ENCODE measurements around the gene S100PBP.

DNA sequence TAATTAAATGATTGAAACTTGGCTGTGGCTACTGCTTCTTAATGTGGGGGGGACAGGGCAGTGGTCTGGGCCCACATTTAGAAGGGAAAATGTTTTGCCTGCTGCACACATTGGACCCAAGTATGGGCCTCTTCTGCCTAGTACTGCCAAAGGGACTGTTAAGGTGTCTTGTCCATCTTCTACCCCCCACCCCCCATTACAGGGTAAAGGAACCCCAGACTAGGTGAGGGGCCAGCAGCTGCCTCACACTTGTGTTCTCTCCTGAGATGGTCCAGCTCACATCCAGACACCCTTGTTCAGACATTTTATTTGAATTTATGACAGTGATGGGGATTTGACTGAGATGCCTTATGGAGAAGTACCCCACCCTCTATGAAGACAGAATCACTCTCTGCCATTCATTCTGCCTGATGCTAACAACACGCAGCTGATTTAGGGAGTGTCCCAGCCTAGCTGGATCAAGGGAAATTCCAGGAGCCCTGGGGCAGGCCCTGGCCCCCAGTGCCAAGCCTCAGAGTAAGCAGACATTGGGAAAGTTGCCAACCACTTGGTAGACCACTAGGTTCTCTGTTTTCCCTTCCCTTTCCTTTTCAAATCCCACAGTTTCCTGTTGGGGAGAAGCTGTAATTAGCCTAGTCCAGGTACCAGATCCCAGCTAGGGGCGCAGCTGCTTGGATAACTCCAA, 42.4 kb upstream of the S100PBP start:
- TF ChIP-seq, protein P1, sequence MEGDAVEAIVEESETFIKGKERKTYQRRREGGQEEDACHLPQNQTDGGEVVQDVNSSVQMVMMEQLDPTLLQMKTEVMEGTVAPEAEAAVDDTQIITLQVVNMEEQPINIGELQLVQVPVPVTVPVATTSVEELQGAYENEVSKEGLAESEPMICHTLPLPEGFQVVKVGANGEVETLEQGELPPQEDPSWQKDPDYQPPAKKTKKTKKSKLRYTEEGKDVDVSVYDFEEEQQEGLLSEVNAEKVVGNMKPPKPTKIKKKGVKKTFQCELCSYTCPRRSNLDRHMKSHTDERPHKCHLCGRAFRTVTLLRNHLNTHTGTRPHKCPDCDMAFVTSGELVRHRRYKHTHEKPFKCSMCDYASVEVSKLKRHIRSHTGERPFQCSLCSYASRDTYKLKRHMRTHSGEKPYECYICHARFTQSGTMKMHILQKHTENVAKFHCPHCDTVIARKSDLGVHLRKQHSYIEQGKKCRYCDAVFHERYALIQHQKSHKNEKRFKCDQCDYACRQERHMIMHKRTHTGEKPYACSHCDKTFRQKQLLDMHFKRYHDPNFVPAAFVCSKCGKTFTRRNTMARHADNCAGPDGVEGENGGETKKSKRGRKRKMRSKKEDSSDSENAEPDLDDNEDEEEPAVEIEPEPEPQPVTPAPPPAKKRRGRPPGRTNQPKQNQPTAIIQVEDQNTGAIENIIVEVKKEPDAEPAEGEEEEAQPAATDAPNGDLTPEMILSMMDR (conservative IDR thresholded peaks at IDR 0.05 in 1 of 2, IDR thresholded peaks at IDR 0.05 in 1 of 2; ENCODE audit: low read depth in 1 of 2, low read length in 2 of 2) = no peak
- TF ChIP-seq EZH2 (IDR thresholded peaks at IDR 0.05; ENCODE audit: low read length, missing control alignments) = no peak
